A172 (cell line): ENCODE data around the gene DENND5A. TPM values are rescaled to one million over a fixed set of nuclear protein-coding genes. Genes with fewer than 3 reads are reported as not detected.
"Not testable (repeated sequence)": the region's sequence is repeated elsewhere in the genome, so short reads cannot be mapped to it uniquely, and the experiment has no call there.

ENCODE experiments used
- DNase-seq: peaks from one replicate; pipeline ENCODE4 v3.0.0-alpha.2; 2015; ENCODE audit warnings: low spot score
- total RNA-seq: library from RNA; depleted of rRNA; stranded (reverse); fragments of >200 nt; shearing (Covaris generic); gene quantifications from 2 replicates; pipeline ENCODE4 v1.2.3, GENCODE V29; 2014

The DENND5A gene
- total RNA-seq, 1 experiment from 2014 or later: 79.4 TPM

DNA sequence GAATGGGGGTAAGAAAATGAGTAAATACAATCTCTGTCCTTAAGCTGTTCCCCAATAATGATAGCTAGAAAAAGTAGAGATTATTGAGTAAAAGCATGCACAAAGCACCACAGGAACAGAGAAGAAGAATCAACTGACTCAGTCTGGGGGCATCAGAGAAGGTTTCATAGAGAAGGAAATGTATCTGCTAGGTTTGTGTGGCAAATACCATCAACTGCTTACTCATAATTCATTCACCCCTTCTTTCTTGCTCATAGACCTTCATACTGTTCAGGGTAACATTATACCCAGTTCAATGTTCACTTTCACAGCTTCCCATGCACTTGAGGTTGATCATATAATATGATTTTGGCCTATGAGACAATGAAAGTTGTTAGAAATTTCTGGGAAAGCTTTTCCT lies 88.6 kb downstream of the DENND5A start:
- DNase-seq: no peak

GRCh38 chr11:9176136-9176535 lies 89.0 kb downstream of the DENND5A start:
- no peak for DNase-seq

GRCh38 chr11:9172389-9172788 lies 92.8 kb downstream of the DENND5A start:
- DNase-seq: no peak

DNA sequence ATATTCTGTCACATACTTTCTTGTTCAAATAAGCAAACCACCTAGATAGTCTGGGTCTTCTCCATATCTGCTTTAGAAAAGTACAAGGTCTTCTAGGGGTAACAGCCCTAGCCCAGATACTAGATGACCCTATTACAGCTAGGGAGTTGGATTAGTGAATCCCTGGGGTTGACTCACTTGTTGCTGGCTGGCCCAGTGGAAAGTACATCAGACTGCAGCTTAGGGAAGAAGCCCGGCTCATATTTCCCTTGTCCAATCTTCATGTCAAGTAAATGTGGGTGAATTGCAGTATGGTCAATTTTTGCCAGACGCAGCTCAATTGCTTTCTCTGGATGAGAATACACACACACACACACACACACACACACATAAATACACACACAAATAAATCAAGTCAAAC lies 94.7 kb downstream of the DENND5A start:
- no peak for DNase-seq

DNA sequence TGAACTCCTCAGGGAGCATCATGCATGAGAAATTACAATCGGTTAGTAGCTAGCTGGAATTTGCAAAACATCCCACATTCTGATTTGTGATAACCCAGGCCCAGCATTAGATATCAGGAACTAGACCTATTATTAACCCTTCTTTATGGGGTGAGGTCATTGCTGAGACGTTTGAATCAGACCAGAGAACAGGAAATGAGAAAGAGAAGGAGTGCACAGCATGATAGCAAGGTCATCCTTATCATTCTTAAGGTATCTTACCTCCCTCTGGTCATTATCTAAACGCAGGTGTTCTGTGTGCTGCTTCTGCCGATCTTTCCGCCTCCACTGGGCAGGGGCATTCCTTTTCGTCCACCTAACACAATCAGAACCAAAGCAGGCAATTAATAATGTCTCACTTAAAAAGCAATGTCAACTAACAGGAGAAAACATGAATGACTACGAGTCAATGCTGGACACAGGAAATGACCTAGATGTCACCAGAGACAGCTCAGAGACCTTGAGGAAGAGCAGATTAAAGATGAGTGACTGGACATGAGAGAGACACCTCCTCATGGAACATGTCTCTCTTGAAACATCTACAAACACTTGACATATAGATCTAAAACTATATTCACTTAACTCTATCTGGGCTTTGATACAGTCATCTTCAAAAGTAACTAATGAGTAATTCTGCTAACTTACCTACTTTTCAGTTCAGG lies 95.4 kb downstream of the DENND5A start:
- peak; percentile 69 for DNase-seq

DNA sequence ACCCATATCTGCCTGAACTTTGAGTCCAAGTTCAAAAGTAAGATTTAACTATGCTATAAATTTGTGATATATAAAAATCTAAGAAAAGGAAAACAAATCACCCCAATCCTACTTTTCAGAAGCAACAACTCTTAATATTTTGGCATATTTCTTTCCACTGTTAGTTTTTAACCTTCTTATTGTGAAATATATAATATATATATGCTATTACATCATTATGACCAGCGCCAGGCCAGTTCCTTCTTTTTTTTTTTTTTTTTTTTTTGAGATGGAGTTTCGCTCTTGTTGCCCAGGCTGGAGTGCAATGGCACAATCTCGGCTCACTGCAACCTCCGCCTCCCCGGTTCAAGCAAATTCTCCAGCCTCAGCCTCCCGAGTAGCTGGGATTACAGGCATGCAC lies 103.2 kb downstream of the DENND5A start:
- not testable (repeated sequence) for DNase-seq

DNA sequence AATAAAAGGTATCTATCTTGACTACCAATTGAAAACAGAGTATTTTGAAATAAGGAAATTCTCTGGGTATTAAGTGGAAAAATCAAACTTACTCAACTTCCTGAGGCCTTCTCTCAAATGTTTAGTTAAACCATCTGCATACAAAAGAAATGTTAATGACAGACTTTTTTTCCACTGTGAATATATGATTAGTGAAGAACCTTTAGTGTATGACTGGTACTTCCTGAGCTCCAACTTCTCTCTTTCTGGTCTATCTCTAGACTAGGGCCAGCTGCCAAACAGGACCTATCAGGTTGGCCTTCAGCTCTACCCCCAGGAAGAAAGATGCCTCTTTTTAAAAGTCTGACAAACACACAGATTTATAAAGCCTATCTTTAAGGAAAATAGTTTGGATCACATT lies 105.0 kb downstream of the DENND5A start:
- DNase-seq: no peak

DNA sequence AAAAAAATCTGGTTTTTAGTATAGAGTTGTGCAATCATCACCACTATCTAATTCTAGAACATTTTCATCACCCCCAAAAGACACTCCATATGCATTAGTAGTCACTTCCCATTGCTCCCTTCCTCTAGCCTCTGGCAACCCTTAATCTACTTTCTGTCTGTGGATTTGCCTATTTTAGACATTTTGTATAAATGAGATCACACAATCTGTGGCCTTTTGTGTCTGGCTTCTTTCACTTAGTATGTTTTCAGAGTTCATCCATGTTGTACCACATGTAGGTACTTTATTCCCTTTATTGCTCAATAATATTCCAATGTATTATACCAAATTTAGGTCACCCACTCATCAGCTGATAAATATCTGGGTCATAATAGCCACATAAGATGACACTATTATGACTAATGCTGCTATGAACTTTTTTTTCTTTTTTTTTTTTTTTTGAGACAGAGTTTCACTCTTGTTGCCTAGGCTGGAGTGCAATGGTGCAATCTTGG lies 106.2 kb downstream of the DENND5A start:
- DNase-seq: no peak

DNA sequence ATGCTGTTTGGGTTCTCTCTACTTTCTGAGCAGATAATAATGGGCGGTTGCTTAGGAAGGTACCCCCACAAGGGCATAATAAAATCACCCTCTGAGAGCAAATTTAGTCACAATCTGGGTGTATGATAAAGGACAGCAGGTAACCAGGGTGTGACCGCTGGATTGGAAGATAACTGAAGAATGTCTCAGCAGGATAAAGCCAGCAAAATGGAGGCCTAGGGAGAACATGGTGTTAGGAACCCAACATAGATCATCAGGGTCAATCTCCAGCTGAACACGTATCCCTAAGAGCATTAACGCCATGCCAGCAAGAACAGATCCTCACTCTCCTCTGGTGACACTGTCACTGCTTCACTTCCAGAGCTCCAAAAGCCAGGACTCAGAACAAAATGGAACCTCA lies 109.2 kb downstream of the DENND5A start:
- no peak for DNase-seq

GRCh38 chr11:9153651-9154050 lies 111.5 kb downstream of the DENND5A start:
- DNase-seq: no peak

GRCh38 chr11:9151631-9152030 lies 113.5 kb downstream of the DENND5A start:
- no peak for DNase-seq

GRCh38 chr11:9150926-9151325 lies 114.2 kb downstream of the DENND5A start:
- DNase-seq: no peak

DNA sequence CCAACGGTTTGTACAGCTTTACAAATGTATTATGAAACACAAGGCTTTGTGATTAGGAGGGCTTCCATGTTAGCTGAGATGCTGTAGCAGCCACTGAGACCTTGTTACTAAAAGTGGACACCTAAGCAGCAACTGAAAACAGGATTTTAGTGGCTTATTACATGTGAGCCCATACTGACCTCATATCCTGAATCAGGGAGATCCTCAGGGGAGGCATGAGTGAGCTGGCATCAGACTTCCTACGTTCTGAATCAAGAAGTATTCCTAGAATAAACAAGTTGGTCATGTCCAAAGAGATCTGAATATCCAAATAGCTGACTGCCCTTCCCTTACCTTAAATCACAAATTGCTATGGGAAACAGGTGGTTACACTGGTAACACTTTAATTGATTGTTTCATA lies 114.6 kb downstream of the DENND5A start:
- DNase-seq: no peak

DNA sequence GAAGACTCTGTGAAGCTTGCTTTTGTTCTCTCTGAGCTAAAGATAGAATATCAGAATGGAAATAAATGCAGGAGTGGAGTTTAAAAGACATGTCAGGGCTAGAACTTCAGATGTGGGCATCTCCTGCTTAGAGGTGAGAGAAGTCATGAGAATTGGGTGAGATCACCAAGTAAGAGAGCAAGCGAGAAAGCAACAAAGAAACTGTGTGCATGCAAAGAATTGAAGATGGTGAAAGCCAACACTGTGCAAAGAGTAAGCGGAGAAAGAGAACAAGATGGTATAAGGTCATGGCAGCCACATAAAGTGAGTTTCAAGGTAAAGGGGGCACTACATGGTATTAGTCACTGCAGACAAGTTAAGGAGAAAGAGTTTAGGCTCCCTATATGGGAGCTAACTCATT lies 116.4 kb downstream of the DENND5A start:
- DNase-seq: no peak

DNA sequence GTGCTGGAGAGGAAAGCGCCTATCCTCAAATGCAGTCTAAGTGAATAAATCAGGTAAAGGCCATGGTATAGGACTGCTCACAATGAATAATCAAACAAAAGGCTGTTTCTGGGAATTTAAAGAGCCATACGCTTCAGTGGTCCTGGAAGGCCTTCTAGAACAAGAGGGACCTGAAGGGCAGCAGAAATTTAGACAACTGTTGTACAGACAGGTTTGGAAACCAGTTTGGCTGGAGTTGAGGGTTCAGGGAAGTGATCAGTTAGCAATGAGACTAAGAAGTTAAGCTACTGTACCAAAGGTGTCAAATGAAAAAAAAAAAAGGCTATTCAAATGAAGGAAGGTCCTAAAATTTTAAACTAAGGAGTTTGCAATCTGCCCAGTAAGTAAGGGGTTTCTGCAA lies 117.1 kb downstream of the DENND5A start:
- DNase-seq: no peak

- DNase-seq: no peak
These were observed 118.7 kb downstream of the DENND5A start for GRCh38 chr11:9146477-9146876.

- no peak for DNase-seq
These were observed 119.9 kb downstream of the DENND5A start for GRCh38 chr11:9145283-9145682.

GRCh38 chr11:9144828-9145227 lies 120.3 kb downstream of the DENND5A start:
- no peak for DNase-seq

DNA sequence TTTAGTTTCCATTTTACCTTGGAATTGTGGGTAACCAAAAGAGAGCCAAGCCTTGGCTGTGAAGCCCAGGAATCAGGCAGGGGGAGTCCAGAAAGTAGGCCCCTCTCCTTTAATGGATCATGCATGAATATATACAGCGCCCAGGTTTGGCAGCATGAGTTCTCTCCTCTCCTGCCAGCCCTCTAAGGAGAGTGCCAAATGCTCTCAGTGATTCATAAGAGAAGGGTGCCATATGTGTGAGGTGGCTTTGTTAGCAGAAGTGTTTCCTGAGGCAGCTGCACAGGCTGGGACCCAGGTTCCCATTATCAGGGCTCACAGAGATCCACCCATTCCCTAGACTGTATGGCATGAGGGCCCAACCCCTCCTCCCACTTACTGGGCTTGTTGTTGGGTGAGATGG lies 121.4 kb downstream of the DENND5A start:
- DNase-seq: no peak

- no peak for DNase-seq
These were observed 122.4 kb downstream of the DENND5A start for GRCh38 chr11:9142732-9143131.

GRCh38 chr11:9141186-9141585 lies 124.0 kb downstream of the DENND5A start:
- DNase-seq: no peak

DNA sequence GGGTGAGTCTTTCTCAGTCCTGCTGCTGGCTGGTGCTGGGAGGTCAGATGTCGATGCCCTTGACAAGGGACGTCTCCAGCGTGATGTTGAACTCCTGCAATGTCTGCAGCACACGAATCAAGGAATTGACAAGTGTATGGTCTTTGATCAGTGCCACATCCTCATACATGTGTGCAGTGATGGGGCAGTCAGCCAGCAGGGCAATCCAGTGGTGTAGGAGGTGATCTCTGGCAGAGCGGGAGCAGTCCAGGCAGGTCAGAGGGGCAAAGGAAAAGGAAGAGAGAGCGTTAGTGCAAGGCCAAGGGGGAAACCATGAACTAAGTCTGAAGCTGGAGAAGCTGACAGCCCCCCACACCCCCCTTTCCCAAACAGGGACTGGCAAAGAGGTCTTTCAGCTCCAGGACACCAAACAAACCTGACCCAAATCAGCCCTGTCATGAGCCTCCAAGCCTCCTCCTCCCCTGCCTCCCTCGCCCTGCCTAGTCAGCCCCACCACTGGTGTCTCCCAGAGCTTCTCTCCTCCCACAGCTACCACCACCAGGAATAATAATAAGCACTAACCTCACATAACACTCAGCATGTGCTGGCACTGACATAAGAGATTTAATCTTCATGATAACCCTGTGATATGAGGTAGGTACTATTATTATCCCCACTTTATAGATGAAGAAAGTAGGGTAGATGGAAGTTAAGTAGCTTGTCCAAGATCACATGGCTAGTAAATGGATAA lies 125.4 kb downstream of the DENND5A start:
- DNase-seq: peak; percentile 18
